ENCODE measurements around the gene NEU3.

NEU3 gene

DNA sequence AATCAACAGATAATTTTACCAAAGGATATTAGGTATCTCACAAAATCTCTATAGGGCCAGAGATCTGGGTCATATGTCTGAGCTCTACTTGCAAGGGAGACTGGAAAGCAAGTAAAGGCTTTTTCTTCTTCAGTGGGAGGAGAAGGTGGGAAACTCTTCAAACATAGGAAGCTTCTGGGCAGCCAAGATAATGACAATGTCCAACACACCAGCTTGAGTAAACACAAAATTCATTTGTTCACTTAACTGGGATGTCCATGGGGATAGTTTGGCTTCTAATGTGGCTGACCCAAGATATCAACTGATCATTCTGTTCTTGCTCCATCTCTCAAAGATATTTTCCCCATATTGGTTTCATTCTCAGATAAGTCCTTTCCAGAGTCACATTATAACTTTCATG, 70.6 kb downstream of the NEU3 start:
- DNase-seq (ENCODE audit: low read depth in 2 of 2, low spot score in 1 of 2) = no peak

DNA sequence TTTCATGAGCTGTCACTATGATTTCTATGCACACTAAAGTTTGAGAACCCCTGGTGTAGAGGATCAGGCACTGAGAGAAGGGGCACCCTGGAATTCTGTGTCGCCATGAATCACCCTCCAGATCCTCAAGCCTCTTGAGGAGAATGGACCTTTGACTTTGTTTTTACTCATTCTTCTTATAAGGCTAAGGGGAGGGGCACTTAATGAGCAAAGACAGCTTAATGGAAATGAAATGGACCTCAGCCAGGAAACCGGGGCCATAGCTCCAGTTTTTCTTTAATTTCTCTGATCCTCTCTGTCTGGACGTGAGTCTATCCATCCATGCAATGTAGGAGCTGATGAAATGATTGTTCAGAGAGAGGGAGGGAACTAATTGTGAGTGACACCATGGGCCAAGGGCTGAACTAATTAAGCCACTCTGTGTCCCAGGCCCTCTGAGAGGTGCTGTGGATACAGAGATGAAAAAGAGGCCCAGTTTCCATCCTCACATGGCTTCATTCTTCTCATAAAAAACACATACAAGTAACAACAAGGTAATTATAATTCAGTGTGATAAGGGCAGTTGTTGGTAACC, 75.1 kb downstream of the NEU3 start:
- DNase-seq (ENCODE audit: low read depth in 2 of 2, low spot score in 1 of 2) = no peak

DNA sequence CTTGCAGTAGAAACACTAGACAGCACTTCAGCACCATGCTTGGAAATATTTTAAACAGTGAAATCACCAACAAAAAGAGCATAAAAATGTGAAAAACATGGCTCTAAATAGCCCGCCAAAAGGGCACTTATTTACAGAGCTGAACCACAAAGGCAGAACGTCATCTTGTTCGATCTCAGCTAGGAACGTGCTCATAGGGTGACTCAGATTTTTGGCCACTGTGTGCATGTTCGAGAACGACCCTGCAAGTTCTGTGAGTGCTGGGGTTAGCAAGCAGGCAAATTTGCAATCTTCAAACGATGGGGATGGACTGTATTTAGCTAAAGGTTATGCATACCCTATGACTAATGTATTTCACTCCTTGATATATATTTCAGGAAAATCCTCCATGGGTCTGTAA, 77.3 kb downstream of the NEU3 start:
- no peak for DNase-seq (ENCODE audit: low read depth in 2 of 2, low spot score in 1 of 2)

All from stimulated activated CD8-positive, alpha-beta memory T cell treated with anti-CD3 and anti-CD28 coated beads, Interleukin-4, amount 100 ng/mL, for 4 hours (primary cell).